GM21717 (cell line): ENCODE results near the gene RAB7B.
A peak's percentile ranks its signal among the peaks of the same experiment; 100 is the strongest.

Source experiments
- ATAC-seq: cut with Tn5 transposase; IDR thresholded peaks from one replicate; pipeline ENCODE4 v1.9.1; 2021; ENCODE audit warnings: mild to moderate bottlenecking, moderate library complexity; ENCODE audit not compliant: unreplicated experiment

Gene RAB7B

GRCh38 chr1:206023695-206024094 is 20.5 kb upstream of the RAB7B start, which contains the start of gene CTSE:
Gene CTSE (minus strand): TSS chr1:206023895. CDS start chr1:206023791, 104 bp downstream.
- ATAC-seq = no peak

GRCh38 chr1:206022766-206023165 is 19.6 kb upstream of the RAB7B start:
- ATAC-seq = no peak

- ATAC-seq = no peak
These were observed 18.6 kb upstream of the RAB7B start for GRCh38 chr1:206021626-206022365.

- ATAC-seq = no peak
These were observed 17.9 kb upstream of the RAB7B start for GRCh38 chr1:206021008-206021625.

DNA sequence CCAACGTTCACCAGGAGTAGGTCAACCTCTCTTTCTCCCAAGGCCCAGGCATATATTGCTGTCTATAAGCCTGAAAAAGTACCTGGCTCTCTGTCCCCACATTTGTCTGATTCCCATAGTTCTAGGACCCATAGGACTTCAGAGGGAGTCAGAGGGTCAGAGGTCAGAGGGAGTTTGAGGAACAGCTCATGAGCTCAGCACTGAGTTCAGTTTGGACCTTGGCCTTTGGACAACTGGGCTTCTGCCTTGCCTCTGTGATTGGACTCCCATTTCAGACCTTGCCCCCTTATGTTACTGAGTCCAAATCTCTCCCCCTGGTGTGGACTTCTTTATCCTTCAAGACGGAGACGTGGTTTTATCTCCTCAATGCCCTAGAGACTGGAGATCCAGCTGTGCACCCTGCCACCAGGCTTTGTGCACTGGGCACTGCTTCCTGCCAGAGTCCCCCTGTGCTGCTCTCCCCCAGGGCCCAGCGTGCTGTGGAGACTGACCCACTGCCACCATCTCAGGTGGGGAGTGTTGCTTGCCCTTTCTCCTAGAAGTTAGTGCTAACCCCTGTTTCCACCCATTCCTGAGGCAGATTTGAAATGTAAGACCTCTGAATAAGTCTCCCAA is 17.3 kb upstream of the RAB7B start:
- no peak for ATAC-seq

GRCh38 chr1:206015071-206015470 is 11.9 kb upstream of the RAB7B start:
- no peak for ATAC-seq

GRCh38 chr1:206014601-206015000 is 11.4 kb upstream of the RAB7B start:
- no peak for ATAC-seq

- ATAC-seq = no peak
These were observed 10.0 kb upstream of the RAB7B start for GRCh38 chr1:206013026-206013795.

DNA sequence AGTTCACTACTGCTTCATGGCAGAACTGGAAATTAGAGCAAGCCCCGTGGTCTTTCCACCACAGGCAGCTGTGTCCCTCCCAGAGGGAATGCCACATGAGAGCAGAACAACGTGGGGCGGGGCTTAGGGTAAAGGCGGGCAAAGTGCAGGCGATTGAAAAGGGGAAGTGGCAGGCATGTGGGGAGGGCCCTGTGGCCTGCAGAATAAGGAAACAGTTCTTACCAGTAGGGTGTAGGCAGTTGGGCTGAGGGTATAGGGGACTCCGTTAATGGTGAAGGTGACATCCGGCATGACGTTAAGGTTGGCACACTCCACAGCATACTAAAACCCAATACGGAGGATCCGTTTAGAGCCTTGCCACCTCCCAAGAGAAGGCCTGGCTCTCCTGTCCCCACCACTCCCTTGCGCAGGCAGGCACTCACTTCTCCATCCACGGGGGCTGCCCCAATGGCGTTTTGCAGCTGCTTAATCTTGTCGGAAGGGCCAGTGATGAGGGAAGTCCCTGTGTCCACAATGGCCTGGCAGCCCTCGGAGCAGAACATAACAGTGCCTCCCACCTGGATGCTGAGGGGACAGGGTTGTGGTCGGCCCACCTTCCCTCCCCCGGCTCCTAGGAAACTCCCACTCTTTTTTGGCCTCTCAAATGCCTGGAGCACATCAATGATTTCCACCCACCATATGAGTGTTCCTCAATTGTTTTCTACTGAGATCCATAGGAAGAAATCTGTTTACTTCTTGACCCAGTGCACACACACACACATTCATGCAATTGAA is 9.1 kb upstream of the RAB7B start:
- peak; percentile 95 for ATAC-seq

DNA sequence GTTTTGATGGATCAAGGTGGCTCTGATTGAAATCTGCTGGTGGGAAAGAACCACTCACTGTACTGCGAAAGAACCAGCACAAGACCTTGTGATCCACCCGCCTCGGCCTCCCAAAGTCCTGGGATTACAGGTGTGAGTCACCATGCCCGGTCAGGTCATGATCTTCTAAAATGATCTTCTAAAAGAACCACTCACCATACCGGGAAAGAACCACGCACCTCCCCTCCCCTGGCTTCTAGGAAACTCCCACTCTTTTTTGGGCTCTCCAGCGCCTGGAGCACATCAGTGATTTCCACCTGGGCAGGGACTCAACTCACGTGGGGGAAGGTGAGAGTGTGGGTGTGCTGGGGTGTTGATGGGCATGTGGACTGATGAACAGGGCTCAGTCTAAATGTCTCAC is 7.9 kb upstream of the RAB7B start:
- ATAC-seq = no peak

DNA sequence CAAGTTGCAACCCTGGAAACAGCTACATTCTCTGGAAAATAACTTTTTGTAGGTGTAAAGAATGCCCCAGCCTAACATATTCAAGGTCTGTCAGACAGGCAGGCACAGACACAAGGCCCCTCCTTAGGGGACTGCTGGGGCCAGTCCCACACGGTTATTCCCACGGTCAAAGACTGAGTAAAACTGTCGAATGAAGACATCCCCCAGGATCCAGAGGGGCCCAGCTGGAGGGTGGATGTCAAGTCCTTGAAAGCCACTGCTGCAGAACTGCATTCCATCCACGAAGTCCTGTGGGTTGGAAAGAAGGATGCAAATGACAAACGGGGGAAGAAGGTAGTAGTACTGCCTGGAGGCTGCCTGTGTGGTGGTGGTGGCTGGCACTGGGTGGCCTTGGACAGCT is 6.9 kb upstream of the RAB7B start:
- no peak for ATAC-seq

- no peak for ATAC-seq
These were observed 3.8 kb upstream of the RAB7B start for GRCh38 chr1:206006946-206007345.

DNA sequence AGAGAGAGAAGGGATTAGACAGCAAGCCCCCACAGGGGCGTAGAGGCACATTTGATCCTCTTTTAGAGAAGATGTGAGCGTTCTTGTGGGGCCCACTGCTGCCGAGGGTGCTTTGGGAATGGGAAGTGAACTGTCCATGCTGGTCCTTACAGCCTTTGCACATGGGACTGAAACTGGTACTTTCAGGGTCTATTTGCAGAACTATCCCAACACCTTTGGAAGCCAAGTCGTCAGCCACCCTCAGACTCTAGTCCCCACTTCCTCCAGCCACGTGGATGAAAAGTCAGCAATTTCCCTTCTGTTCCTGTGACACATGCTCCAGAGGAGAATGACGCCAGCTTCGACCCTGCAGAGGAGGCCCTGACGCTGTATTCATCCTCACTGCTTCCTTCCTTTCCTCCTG is 2.6 kb upstream of the RAB7B start:
- ATAC-seq = no peak

DNA sequence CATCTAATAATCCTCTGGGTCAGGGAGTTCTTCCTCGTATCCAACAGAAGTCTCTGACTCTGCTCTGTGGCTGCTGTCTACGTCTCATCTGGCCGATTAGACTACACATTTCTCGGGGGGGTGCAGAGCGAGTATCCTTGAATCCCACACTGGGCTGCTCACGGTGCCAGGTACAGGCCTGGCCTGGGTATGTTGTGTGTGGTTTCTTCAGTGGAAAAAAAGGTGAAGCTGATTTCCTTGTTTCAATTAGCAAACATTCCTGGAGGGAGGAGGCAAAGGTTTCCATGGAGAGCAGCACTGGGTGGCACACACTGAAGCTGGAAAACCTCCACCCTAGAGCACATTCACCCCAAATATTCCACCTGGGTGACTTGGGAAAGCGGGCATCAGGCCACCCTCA is 2.0 kb upstream of the RAB7B start:
- no peak for ATAC-seq

DNA sequence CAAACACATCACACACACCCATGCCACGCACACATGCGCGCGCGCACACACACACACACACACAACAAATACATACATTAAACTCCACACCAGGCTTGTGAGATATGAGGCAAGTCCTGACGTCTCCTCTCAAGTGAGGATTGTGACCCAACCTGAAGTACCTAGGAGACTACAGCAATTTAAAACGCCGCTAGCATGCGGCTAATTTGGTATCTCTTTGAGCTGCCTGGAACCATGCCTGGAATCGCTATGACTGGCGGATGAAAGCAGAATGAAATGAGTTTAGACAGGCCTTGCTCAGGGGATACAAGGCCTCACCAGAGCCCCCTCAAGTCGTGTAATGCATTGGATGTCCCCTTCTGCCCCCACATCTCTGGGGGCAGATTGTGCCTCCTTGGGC is 1.6 kb upstream of the RAB7B start:
- ATAC-seq = no peak

- no peak for ATAC-seq
These were observed 932 bp upstream of the RAB7B start for GRCh38 chr1:206003854-206004800.

DNA sequence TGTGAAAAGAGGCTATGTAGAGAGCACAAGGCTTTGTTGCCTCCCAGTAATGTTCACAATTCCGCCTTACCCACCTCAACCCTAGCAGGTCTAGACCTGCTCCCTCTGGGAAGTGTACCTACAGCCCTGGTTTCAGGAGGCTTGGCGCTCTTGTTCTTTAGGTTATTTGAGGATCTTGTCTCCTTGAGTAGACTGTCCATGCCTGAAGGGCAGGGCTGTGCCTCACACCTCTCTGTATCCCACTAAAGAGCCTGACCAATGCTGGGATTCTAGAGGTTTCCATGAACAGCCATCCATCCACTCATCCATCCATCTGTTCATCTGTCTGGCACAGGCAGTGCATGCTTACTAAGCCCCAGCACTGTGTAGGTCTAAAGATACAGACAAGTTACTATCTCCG is 1.0 kb downstream of the RAB7B start:
- ATAC-seq = no peak

DNA sequence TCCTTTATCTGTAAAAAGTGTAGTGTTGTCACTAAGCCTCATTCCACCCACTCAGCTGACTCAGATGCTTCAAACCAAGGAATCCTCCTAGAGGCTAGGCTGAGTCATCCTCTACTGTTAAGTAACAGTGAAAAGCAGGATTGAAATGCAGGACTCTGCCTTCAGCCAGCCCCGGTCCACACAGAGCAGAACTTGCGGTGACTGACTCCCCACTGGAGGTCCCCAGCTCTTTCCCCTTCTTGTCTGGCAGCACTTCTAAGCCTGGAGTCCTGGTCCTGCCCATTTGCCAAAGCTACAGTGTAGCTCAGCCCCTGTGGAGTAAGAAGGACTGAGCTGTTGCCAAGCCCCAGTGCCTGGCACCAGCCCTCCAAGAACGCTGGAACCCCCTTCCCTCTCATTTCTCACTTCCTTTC is 1.7 kb downstream of the RAB7B start:
- ATAC-seq = no peak

DNA sequence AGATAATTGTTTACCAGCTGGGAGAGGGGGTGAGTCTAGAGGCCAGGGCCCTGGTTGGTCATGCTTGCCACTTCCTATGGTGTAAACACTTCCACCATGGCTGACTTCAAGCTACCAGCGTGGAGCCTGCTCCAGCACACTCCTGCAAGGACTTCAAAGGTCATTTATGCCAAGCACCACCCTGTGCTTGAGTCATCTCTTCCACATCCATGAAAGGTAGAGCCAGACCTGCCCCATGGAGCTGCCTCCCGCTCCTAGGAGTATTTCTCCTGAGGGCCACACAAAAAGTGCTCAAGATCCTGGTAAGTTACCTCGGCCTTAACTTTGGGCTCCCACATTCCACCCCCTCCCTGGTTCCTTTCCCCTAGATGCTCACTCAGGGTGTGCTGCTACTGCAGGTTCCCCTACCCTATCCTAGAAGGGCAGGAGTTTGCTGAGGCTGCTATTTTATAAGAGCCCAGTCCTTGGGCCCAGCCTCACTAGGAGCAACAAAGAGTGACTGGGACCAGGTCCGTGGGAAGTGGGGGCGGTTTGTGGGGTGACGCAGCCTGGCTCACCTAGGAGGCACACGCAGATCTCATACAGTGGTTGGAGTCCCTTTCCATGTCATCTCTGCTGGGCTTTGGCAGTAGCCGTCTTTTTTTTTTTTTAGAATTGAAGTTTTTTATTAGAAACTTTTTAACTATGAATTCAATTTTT is 2.4 kb downstream of the RAB7B start:
- ATAC-seq = no peak
